Progenitor cell of endocrine pancreas (in vitro differentiated cells): ENCODE results near the gene NPR3. TPM values are rescaled to one million over a fixed set of nuclear protein-coding genes. Genes with fewer than 3 reads are reported as not detected.

Experiments
- DNase-seq: peaks from one replicate; pipeline ENCODE4 v3.0.0; 2021; ENCODE audit warnings: low spot score; ENCODE audit not compliant: unreplicated experiment
- H3K27ac Mint-ChIP-seq: 2 replicates; pipeline ENCODE4 v1.8.0; 2021; ENCODE audit warnings: mild to moderate bottlenecking, moderate library complexity, mixed read lengths
- H3K27me3 Mint-ChIP-seq: 2 replicates; pipeline ENCODE4 v1.8.0; 2021; ENCODE audit warnings: mixed read lengths
- H3K36me3 Mint-ChIP-seq: 2 replicates; pipeline ENCODE4 v1.8.0; 2022; ENCODE audit warnings: mixed read lengths; ENCODE audit not compliant: insufficient read depth
- H3K4me1 Mint-ChIP-seq: 2 replicates; pipeline ENCODE4 v1.8.0; 2021; ENCODE audit warnings: low read depth, mixed read lengths
- H3K4me3 Mint-ChIP-seq: 2 replicates; pipeline ENCODE4 v1.8.0; 2021; ENCODE audit warnings: low read depth, mild to moderate bottlenecking, moderate library complexity, mixed read lengths
- H3K9me3 Mint-ChIP-seq: 2 replicates; pipeline ENCODE4 v1.8.0; 2021; ENCODE audit warnings: low read depth, mixed read lengths
- CTCF ChIP-seq: fragments of 200-600 bp; sonication (generic); IDR thresholded peaks from one replicate; pipeline ENCODE4 v1.5.0; 2021; ENCODE audit warnings: antibody characterized with exemption, mild to moderate bottlenecking; ENCODE audit not compliant: unreplicated experiment
- total RNA-seq: library from RNA; stranded (reverse); gene quantifications from 2 replicates; pipeline ENCODE4 v1.2.1, GENCODE V29; 2021

NPR3 gene
- total RNA-seq, 1 donor from 2014 or later = 1.0 TPM

GRCh38 chr5:32729651-32730050 lies 18.5 kb downstream of the NPR3 start:
- Mint-ChIP-seq H3K9me3 (peaks cover 6% of the 10 kb centered on the region), H3K36me3 (no peaks in the 10 kb centered on the region), H3K4me1 (no peaks in the 10 kb centered on the region), H3K27ac (no peak overlapping the region), H3K27me3 (peaks cover 2% of the 10 kb centered on the region), H3K4me3 (no peak overlapping the region)
- no peak for DNase-seq
- no peak for TF ChIP-seq CTCF

GRCh38 chr5:32733590-32734340 lies 22.6 kb downstream of the NPR3 start:
- no peak overlapping the region for H3K4me3 Mint-ChIP-seq
- H3K9me3 Mint-ChIP-seq = no peaks in the 10 kb centered on the region
- H3K27me3 Mint-ChIP-seq = peaks cover 5% of the 10 kb centered on the region
- TF ChIP-seq CTCF = no peak
- H3K4me1 Mint-ChIP-seq = no peaks in the 10 kb centered on the region
- H3K36me3 Mint-ChIP-seq = no peaks in the 10 kb centered on the region
- DNase-seq = no peak
- H3K27ac Mint-ChIP-seq = no peak overlapping the region

- DNase-seq = no peak
- no peak for TF ChIP-seq CTCF
- Mint-ChIP-seq H3K27me3 (peaks cover 5% of the 10 kb centered on the region), H3K4me3 (no peak overlapping the region), H3K27ac (no peak overlapping the region), H3K9me3 (no peaks in the 10 kb centered on the region), H3K4me1 (no peaks in the 10 kb centered on the region), H3K36me3 (no peaks in the 10 kb centered on the region)
Measured at GRCh38 chr5:32734827-32735378, 23.8 kb downstream of the NPR3 start.

- Mint-ChIP-seq H3K9me3 (no peaks in the 10 kb centered on the region), H3K36me3 (no peaks in the 10 kb centered on the region), H3K4me1 (no peaks in the 10 kb centered on the region), H3K27ac (no peak overlapping the region), H3K27me3 (peaks cover 5% of the 10 kb centered on the region), H3K4me3 (no peak overlapping the region)
- TF ChIP-seq CTCF = no peak
- no peak for DNase-seq
Measured at GRCh38 chr5:32735512-32735911, 24.4 kb downstream of the NPR3 start.

GRCh38 chr5:32736842-32737241 lies 25.7 kb downstream of the NPR3 start:
- H3K4me1 Mint-ChIP-seq = no peaks in the 10 kb centered on the region
- no peak for DNase-seq
- no peaks in the 10 kb centered on the region for H3K9me3 Mint-ChIP-seq
- no peaks in the 10 kb centered on the region for H3K36me3 Mint-ChIP-seq
- H3K27me3 Mint-ChIP-seq = peaks cover 5% of the 10 kb centered on the region
- no peak overlapping the region for H3K4me3 Mint-ChIP-seq
- TF ChIP-seq CTCF = no peak
- H3K27ac Mint-ChIP-seq = no peak overlapping the region
